ENCODE measurements around the gene NELL1.
"Not testable (repeated sequence)": the region's sequence is repeated elsewhere in the genome, so short reads cannot be mapped to it uniquely, and the experiment has no call there.

The NELL1 gene

DNA sequence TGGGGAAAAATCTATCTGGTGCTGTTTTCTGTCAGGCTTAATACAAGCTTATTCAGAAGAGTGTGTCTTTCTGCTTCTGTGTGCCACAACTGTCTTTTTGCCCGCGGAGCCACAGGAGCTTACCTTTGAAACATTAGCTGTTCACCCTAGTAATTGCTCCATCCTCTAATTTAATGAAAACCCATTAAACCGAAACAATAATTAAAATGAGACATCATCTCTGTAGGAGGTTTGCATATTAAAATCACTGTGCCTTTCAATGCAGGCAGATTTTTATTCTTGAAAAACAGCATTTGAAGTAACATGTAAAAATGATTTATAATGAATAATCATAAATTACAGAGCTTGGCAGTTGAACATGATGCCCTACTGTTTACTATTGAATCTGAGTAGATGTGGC is 102.3 kb downstream of the NELL1 start:
- no peak for DNase-seq

- no peak for DNase-seq
Observed at GRCh38 chr11:20775331-20775730, 105.9 kb downstream of the NELL1 start.

GRCh38 chr11:20782775-20783174 is 113.4 kb downstream of the NELL1 start:
- no peak for DNase-seq

DNA sequence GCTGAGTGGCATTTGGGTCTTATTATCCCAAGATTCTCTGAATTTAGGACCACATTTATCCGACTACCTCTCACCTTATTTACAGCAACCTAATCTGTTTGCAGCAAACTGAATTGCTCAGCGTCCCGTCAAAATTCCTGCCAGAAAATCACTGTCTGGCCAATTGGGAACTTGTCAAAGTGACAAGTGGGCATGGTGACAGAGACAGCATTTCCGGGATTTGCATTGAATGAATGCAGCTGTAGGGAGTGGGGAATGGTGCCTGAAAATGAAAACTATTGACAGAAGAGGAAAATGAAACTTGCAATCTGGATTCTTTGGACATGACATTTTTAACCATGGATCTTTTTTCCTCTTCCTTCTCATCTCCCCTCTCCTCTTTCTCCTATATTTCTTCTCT is 113.8 kb downstream of the NELL1 start:
- DNase-seq: no peak

DNA sequence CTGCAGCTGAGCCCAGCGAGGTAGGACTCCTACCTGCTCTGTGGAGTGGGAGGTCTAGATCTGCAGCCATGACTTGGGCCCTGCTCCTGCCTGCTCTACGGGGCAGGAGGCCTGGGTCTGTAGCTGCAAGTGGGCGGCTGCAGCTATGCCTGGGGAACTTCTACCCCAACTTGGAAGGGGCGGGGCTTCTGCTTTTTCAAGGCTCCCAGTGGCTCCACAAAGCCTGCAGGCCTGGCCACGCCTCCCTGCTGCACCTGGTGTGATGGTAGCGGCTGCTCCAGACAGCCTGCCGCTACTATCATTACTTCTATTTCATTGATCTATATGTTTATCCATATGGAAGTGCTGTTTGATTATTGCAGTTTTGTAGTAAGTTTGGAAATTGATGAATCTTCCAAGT is 121.2 kb downstream of the NELL1 start:
- no peak for DNase-seq

DNA sequence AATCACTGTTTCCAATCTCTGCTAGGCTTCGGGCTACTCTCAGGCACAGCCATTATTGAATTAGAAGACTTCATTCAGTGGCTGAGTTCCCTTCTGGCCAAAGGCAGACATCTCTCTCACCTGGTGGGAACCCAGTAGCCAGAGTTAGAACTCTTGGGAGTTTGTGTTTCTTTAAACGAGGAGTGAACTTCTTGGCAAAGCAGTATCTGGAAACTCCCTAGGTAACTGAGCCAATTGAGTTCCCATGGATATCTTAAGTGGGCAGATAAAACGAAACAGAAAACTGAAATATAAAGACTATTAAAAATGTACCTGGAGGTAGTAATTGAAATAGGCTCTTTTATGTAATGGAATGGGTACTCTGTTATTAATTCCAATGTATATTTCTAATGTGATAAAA is 125.6 kb downstream of the NELL1 start:
- no peak for DNase-seq

- DNase-seq: no peak
Observed at GRCh38 chr11:20808328-20808727, 138.9 kb downstream of the NELL1 start.

DNA sequence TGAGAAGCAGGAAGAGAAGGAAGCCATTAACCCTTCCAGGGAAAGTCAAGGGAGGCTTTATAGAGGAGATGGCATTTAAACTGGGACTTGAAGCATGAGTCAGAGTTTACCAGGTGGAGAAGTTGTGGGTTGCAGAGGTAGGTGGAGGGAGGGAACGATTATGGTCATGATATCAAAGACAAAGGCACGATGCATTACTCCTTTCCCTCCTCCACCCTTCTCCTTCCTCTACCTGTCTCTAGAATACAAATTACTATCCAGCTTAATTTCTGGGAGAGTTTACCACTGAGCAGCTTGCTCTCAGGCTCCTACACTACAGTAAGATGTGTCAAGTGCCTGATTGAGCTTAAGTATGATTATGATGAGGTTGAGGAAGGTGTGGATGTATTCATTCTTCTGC is 151.7 kb downstream of the NELL1 start:
- DNase-seq: no peak

DNA sequence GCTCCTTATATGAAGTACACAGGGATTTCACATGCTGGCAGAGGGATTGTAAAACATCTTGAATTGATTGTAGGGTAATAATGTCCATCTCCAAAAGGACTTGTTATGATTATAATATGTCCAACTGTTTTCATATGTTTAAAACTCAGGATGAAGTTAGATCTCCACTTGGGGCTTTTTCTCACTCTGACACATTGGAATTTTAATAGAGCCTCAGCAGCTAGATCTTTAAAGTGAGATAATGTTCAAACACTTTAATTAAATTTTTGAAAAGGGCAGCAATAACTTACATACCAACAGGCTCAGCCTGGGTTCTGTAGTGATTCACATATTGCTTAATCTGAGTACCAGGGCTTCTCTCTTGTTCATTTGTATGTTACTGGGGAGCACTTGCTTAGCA is 152.1 kb downstream of the NELL1 start:
- DNase-seq: no peak

DNA sequence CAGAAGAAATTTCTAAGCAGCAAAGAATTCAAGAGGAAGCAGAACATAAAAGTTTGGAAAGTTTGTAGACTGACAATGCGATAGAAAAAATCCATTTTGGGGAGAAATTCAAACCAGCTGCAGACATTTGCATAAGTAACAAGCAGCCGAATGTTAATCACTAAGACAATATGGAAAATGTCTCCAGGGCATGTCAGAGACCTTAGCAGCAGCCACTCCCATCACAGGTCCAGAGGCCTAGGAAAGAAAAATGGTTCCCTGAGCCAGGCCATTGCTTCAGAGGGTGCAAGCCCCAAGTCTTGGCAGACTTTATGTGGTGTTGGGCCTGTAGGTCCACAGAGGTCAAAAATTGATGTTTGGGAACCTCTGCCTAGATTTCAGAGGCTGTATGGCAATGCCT is 155.4 kb downstream of the NELL1 start:
- no peak for DNase-seq

DNA sequence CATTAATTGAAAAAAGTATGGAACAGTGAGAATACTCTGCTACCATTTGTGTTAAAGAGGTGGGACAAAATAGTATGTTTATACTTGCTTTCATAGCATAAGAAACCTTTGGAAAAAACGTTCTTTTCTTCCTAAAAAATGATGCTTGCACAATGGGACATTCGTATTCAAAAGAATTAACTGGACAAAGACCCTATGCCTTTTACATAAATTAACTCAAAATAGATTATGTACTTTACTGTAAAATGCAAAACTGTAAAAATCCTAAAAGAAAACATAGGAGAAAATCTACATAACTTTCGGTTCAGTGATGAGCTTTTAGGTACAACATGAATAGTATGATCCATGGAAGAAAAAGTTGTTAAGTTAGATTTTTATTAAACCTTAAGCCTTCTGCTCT is 166.2 kb downstream of the NELL1 start:
- no peak for DNase-seq

DNA sequence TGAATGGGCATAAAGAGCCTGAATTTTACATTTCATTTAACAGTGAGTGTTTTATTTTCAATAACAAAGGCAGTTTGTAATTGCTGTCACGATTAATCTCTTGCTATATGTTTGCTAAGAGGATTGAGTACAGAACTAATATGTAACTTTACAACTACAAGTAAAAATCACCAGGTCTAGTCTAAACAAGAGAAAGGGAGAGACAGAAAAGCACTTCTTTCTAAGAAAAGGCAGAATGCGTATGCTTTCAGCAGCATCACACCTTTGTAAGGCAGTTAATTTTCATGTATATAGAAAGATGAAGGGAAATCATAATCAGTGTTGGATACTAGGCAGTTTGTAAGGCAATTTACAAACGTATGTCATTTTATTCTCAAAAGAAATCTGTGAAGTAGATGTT is 169.8 kb downstream of the NELL1 start:
- DNase-seq: no peak

GRCh38 chr11:20840341-20840740 is 171.0 kb downstream of the NELL1 start:
- DNase-seq: no peak

GRCh38 chr11:20844216-20844615 is 174.8 kb downstream of the NELL1 start:
- no peak for DNase-seq

- no peak for DNase-seq
Observed at GRCh38 chr11:20844630-20845029, 175.2 kb downstream of the NELL1 start.

DNA sequence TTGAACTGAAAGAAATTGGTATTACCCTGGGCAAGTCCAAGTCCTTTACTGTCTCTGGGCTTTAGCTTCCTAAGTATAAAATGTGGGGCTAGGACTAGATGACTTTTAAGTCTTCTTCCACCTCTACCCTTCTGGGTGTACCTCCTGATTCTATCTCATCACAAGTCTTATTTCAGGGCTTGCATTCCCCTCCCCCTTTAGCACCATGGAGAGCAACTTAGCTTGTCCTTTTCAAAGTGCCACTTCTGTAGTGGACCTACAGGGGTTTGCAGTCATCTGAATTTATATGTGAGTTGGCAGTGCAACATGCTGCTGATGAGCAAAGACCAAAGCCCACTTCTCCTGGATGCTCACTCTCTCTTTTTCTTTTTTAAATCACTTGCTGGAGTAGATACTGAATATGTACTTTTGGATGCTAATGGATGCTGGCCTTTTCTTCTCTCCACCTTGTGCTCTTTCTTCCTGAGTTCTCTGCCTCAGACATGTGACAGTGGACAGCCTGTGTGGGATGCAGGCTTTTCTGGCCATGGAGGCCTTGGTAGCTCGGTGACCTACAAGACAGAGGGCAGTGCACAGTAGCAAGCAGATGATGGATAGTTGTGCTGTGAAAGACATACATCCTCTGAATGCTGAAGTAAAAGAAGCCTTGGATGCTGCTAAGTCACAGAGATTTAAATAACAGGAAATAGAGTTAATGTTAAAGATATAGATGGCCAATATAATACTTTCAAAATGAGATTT is 185.0 kb downstream of the NELL1 start:
- no peak for DNase-seq

DNA sequence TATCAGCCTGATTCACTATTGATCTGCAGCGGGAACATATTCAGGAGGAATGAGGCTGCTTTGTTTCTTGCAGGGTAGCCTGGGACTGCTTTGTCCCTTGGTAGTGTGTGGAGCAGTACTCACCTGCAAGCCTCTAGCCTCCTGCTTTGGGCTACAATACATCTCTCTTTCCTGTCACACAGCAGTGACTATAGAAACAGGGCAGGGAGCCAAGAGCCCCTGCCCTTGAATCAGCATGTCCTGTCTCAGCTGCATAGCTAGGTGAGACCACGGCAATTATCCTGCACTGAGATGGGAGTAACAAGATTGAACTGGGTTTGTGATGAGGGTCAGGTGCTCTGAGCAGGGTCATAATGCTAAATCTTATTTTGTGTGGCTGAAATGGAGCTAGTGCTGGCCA is 191.9 kb downstream of the NELL1 start:
- no peak for DNase-seq

GRCh38 chr11:20862263-20862662 is 192.9 kb downstream of the NELL1 start:
- DNase-seq: not testable (repeated sequence)

- no peak for DNase-seq
Observed at GRCh38 chr11:20864628-20865027, 195.2 kb downstream of the NELL1 start.

DNA sequence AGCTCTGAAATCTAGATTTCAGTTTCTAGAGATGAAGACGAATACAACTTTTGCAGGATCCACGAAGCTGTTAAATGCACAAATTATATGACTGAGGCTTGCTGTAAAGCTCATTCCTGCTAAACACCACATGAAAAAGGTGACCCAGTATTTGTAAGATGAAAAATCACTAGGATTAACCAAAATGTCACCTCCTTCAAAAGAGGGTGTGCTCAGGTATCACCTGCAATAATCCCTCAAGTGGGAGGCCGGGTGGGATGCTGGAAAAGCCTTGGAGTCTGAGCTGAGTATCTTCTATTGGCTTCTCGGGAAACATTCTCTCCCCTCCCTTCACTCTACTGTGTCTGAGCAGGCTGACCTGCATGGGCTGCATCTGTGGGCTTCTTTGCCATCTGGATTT is 195.8 kb downstream of the NELL1 start:
- DNase-seq: no peak

DNA sequence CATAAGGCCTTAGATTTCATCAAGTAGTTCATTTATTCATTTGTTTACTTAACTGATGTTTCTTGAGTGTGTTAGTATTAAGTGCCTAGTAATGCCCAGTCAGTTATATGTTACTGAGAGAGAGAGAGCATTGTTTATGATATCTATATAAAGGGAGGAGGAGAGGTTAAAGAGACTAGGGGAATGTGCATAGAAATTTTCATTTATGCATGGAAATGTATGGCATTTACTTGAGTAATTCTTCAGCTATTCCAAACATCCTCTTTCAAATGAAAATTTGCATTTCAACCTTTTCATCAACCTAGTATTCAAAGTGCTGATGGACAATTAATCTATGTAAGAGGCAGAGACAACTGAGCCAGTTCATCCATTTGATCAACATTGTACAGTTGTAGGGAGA is 199.7 kb downstream of the NELL1 start:
- DNase-seq: no peak

- DNase-seq: no peak
Observed at GRCh38 chr11:20873054-20873453, 203.7 kb downstream of the NELL1 start.

- DNase-seq: no peak
Observed at GRCh38 chr11:20874358-20874757, 205.0 kb downstream of the NELL1 start.

DNA sequence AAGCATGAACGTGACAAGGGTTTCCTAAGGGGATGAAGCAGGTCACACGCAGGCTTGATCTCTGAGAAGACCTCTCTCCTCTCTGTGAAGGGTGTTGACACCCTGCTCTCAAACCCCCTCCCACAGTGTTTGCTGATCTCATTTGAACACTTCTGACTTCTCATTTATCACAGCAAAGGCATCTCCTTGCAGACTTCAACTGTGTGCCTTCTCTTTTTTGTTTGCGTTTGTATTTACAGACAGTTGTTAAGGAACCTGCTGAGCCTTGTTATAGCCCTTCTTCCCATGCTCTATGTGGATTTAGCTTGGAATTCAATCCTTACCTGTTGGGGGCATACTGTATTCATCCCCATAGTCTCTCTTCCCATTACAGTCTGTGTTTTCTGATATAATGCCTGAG is 206.5 kb downstream of the NELL1 start:
- no peak for DNase-seq

- no peak for DNase-seq
Observed at GRCh38 chr11:20876738-20877137, 207.4 kb downstream of the NELL1 start.

GRCh38 chr11:20880094-20880493 is 210.7 kb downstream of the NELL1 start:
- no peak for DNase-seq
